A673 (cell line): Measurements from ENCODE around the gene HTR6. TPM values are rescaled to one million over a fixed set of nuclear protein-coding genes. Genes with fewer than 3 reads are reported as not detected.

Experiments
- BruUV-seq: library from RNA; stranded (reverse); fragments of 400-500 nt; replicated peaks from 2 replicates; lab custom pipeline; 2021; lab: Mats Ljungman, UMichigan
- CTCF ChIA-PET: fragments of 300-600 bp; sonication (Branson Sonifier 250); formaldehyde crosslinking; loops from one replicate; lab custom pipeline; 2022; ENCODE audit warnings: antibody characterized with exemption; lab: Charles Lee
- POLR2A ChIA-PET: fragments of 300-600 bp; sonication (Branson Sonifier 250); formaldehyde crosslinking; loops from one replicate; lab custom pipeline; 2022; ENCODE audit warnings: antibody characterized with exemption; ENCODE audit not compliant: low non-redundant PET; lab: Charles Lee
- DNase-seq: peaks from one replicate; pipeline ENCODE4 v3.0.0-alpha.2; 2015; ENCODE audit warnings: low spot score
- H3K27ac ChIP-seq: fragments of 200-600 bp; sonication (generic); 2 replicates; pipeline ENCODE4 v1.5.1; 2016; ENCODE audit warnings: mixed run types, low read depth, mild to moderate bottlenecking, mixed read lengths, antibody characterized with exemption, low read length; ENCODE audit not compliant: poor library complexity, severe bottlenecking
- H3K27me3 ChIP-seq: fragments of 200-600 bp; sonication (generic); replicated peaks from 2 replicates; pipeline ENCODE4 v1.6.1; 2017; ENCODE audit warnings: mixed run types, low read depth, mild to moderate bottlenecking, mixed read lengths, antibody characterized with exemption, low read length; ENCODE audit not compliant: insufficient read depth, poor library complexity
- H3K36me3 ChIP-seq: fragments of 200-600 bp; sonication (generic); 2 replicates; pipeline ENCODE4 v1.6.1; 2016; ENCODE audit warnings: mixed run types, mild to moderate bottlenecking, mixed read lengths, antibody characterized with exemption, low read length; ENCODE audit not compliant: insufficient read depth, poor library complexity, severe bottlenecking
- H3K4me1 ChIP-seq: fragments of 200-600 bp; sonication (generic); 2 replicates; pipeline ENCODE4 v1.6.1; 2017; ENCODE audit warnings: mixed run types, mild to moderate bottlenecking, mixed read lengths, antibody characterized with exemption, low read length; ENCODE audit not compliant: insufficient read depth, poor library complexity, severe bottlenecking
- H3K4me3 ChIP-seq: fragments of 200-600 bp; sonication (generic); 2 replicates; pipeline ENCODE4 v1.5.1; 2016; ENCODE audit warnings: low read depth, mixed run types, mild to moderate bottlenecking, mixed read lengths, low read length; ENCODE audit not compliant: poor library complexity, severe bottlenecking
- H3K9me3 ChIP-seq: fragments of 200-600 bp; sonication (generic); 2 replicates; pipeline ENCODE4 v1.6.1; 2016; ENCODE audit warnings: mixed run types, low read depth, mild to moderate bottlenecking, mixed read lengths, antibody characterized with exemption, low read length; ENCODE audit not compliant: poor library complexity, severe bottlenecking
- EZH2 ChIP-seq: fragments of 200-600 bp; sonication (generic); IDR thresholded peaks from 2 replicates; pipeline ENCODE4 v1.6.1; 2017; ENCODE audit warnings: borderline replicate concordance, low read depth, mild to moderate bottlenecking, mixed read lengths, antibody characterized with exemption, low read length; ENCODE audit not compliant: poor library complexity, severe bottlenecking
- intact Hi-C: fragments of 100-400 bp; cut with micrococcal nuclease; formaldehyde crosslinking; loops from one replicate; pipeline ENCODE4 v1.10.0; 2022; ENCODE audit not compliant: unreplicated experiment
- total RNA-seq: library from RNA; stranded (reverse); gene quantifications from 2 replicates; pipeline ENCODE4 v1.2.3, GENCODE V29; 2021
- TF ChIP-seq, protein P1 (sequence below): fragments of 300-800, 200-600 bp; sonication (generic); conservative IDR thresholded peaks from 2 replicates; pipeline ENCODE4 v1.5.1; 2017; ENCODE audit warnings: low read depth, mild to moderate bottlenecking, antibody characterized with exemption, low read length, moderate library complexity, mixed read lengths

HTR6 gene
- total RNA-seq, 1 experiment from 2014 or later, result not detected

GRCh38 chr1:19708567-19709110 lies 44.0 kb downstream of the HTR6 start:
- Histone ChIP-seq H3K36me3 (no peaks in the 10 kb centered on the region), H3K27me3 (no peaks in the 10 kb centered on the region), H3K27ac (no peak overlapping the region), H3K4me3 (no peak overlapping the region), H3K9me3 (no peaks in the 10 kb centered on the region), H3K4me1 (no peaks in the 10 kb centered on the region)
- no peak for DNase-seq
- TF ChIP-seq, protein P1, sequence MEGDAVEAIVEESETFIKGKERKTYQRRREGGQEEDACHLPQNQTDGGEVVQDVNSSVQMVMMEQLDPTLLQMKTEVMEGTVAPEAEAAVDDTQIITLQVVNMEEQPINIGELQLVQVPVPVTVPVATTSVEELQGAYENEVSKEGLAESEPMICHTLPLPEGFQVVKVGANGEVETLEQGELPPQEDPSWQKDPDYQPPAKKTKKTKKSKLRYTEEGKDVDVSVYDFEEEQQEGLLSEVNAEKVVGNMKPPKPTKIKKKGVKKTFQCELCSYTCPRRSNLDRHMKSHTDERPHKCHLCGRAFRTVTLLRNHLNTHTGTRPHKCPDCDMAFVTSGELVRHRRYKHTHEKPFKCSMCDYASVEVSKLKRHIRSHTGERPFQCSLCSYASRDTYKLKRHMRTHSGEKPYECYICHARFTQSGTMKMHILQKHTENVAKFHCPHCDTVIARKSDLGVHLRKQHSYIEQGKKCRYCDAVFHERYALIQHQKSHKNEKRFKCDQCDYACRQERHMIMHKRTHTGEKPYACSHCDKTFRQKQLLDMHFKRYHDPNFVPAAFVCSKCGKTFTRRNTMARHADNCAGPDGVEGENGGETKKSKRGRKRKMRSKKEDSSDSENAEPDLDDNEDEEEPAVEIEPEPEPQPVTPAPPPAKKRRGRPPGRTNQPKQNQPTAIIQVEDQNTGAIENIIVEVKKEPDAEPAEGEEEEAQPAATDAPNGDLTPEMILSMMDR, result no peak
- no peak for TF ChIP-seq EZH2
- intact Hi-C loops, result no loop called here
- ChIA-PET CTCF (no interaction called here), POLR2A (no interaction called here)
- no TSS peak for BruUV-seq

GRCh38 chr1:19709260-19709793 lies 44.7 kb downstream of the HTR6 start:
- TF ChIP-seq EZH2, result no peak
- TF ChIP-seq, protein P1, result no peak
- POLR2A ChIA-PET, result no interaction called here
- BruUV-seq, result no TSS peak
- H3K27ac ChIP-seq, result no peak overlapping the region
- intact Hi-C loops, result no loop called here
- H3K9me3 ChIP-seq, result no peaks in the 10 kb centered on the region
- CTCF ChIA-PET, result interaction anchor here (0.7 kb wide), 1 partner anchor 162 kb away, joined by 7 read pairs; no protein-coding TSS in a partner anchor
- no peaks in the 10 kb centered on the region for H3K36me3 ChIP-seq
- H3K4me3 ChIP-seq, result no peak overlapping the region
- no peak for DNase-seq
- no peaks in the 10 kb centered on the region for H3K4me1 ChIP-seq
- no peaks in the 10 kb centered on the region for H3K27me3 ChIP-seq

DNA sequence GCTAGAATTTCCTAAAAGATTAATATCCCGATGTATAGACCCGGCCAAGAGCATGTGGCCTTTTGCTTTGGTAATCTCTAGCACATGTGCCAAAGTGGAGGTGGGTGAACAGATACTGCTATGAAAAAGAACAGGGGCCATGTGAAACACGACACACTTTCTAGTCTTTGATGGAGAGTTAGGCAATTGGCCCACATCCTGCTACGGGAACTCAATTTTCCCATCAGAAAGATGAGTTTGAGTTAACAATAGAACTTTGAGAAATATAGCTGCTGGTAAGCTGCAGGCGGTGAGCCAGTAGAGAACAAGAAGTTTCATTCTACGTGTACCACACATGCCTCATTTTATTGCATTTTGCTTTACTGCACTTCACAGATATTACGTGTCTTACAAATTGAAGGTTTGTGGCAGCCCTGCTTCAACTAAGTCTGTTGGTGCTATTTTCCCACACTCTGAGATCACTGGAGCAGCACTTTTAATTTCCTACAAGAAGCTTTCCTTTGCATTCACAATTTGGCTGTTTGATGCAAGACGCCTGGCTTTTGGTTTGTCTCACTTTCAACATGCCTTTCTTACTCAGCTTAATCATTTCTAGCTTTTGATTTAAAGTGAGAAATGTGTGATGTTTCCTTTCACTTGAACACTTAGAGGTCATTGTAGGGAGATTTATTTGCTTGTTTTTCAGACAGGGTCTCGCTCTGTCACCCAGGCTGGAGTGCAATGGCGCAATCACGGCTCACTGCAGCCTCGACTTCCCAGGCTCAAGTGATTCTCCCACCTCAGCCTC lies 46.3 kb downstream of the HTR6 start:
- TF ChIP-seq, protein P1, result no peak
- TF ChIP-seq EZH2, result no peak
- Histone ChIP-seq H3K36me3 (no peaks in the 10 kb centered on the region), H3K9me3 (no peaks in the 10 kb centered on the region), H3K4me3 (no peak overlapping the region), H3K27me3 (no peaks in the 10 kb centered on the region), H3K4me1 (no peaks in the 10 kb centered on the region), H3K27ac (no peak overlapping the region)
- no peak for DNase-seq
- intact Hi-C loops, result no loop called here
- BruUV-seq, result no TSS peak
- ChIA-PET CTCF (no interaction called here), POLR2A (no interaction called here)
